Adipocyte (in vitro differentiated cells): ENCODE measurements around the gene MLX.
A peak's percentile ranks its signal among the peaks of the same experiment; 100 is the strongest.

Source experiments
- DNase-seq: peaks from one replicate; pipeline ENCODE4 v3.0.0-alpha.2; 2015; ENCODE audit warnings: low read depth
- H3K27me3 ChIP-seq: replicated peaks from 2 replicates; pipeline ENCODE4 v1.7.0; 2013; ENCODE audit warnings: mild to moderate bottlenecking, low read length, moderate library complexity; ENCODE audit not compliant: control insufficient read depth, insufficient read depth
- H3K36me3 ChIP-seq: 2 replicates; pipeline ENCODE4 v1.7.0; 2013; ENCODE audit warnings: low read length, mild to moderate bottlenecking, moderate library complexity; ENCODE audit not compliant: control insufficient read depth, insufficient read depth, severe bottlenecking
- H3K4me1 ChIP-seq: 2 replicates; pipeline ENCODE4 v1.7.0; 2013; ENCODE audit warnings: mild to moderate bottlenecking, low read length, moderate library complexity; ENCODE audit not compliant: control insufficient read depth, insufficient read depth
- H3K4me3 ChIP-seq: 2 replicates; pipeline ENCODE4 v1.7.0; 2013; ENCODE audit warnings: mild to moderate bottlenecking, low read length, moderate library complexity
- H3K9ac ChIP-seq: 2 replicates; pipeline ENCODE4 v1.7.0; 2013; ENCODE audit warnings: mild to moderate bottlenecking, low read length, moderate library complexity
- H3K9me3 ChIP-seq: 2 replicates; pipeline ENCODE4 v1.7.0; 2013; ENCODE audit warnings: mild to moderate bottlenecking, low read length, moderate library complexity; ENCODE audit not compliant: control insufficient read depth

The MLX gene, protein sequence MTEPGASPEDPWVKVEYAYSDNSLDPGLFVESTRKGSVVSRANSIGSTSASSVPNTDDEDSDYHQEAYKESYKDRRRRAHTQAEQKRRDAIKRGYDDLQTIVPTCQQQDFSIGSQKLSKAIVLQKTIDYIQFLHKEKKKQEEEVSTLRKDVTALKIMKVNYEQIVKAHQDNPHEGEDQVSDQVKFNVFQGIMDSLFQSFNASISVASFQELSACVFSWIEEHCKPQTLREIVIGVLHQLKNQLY

DNA sequence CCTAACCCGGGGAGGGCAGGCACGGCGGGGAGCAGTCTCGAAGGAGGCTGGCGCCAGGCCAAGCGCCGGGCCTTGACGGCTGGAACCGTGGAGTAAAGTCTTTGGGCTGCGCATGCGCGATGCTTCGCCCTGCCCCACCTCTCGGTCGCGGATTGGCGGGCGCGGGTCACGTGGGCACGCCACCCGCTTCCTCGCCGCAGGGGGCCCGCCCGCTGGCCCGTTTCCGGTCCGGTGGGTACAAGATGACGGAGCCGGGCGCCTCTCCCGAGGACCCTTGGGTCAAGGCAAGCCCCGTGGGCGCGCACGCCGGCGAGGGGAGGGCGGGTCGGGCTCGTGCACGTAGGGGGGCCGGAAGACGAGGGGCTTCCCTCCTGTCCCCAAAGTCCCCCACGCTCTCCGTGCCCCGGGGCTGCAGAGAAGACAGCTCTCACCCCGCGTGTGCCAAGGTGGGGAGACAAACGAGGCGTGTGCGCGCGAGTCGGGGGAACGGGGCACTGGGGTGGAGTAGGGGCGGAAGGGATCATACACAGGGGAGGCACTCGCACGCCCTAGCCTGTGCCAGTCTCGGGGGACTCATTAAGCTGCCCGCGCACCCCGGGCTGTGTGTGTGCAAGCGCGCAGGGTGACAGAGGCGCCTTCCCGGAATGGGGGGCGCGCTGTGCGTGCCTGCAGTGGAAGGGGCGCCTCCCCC is at the start of gene MLX:
Gene MLX (plus strand): TSS at position 218 of the 691 bp plus-strand sequence. CDS start 25 bp downstream, at position 243.
- no peaks in the 10 kb centered on the region for H3K9me3 ChIP-seq
- peak within 1 kb of the TSS; percentile 97 for H3K9ac ChIP-seq
- H3K36me3 ChIP-seq, result peaks cover 60% of the 10 kb centered on the region
- DNase-seq, result peak; percentile 98
- no peaks in the 10 kb centered on the region for H3K27me3 ChIP-seq
- peak within 1 kb of the TSS; percentile 92 for H3K4me3 ChIP-seq
- H3K4me1 ChIP-seq, result peaks cover 52% of the 10 kb centered on the region

DNA sequence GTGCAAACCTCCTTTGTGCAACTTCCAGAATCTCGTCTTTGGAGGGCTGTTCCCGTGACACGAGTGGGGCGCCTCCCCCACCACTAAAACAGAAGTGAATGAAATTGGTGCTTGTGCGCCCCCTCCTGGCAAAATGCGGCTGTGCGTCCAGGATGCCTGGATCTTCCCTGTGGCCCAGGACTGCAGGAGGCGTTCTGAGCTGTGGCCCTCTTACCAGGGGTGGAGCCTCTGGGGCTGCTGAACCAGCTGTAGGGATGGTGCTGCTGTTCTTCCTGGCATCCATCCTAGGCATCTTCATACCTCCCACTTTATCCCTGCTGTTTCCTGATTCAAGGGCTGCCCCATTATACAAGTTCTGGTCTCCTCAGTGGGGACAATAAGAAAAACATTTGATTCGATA is 49.4 kb upstream of the MLX start:
- Histone ChIP-seq H3K9ac (peak overlapping the region; percentile 90), H3K4me1 (peaks cover 90% of the 10 kb centered on the region), H3K36me3 (no peaks in the 10 kb centered on the region), H3K9me3 (no peaks in the 10 kb centered on the region), H3K27me3 (no peaks in the 10 kb centered on the region), H3K4me3 (peak overlapping the region; percentile 59)
- DNase-seq, result peak; percentile 95

DNA sequence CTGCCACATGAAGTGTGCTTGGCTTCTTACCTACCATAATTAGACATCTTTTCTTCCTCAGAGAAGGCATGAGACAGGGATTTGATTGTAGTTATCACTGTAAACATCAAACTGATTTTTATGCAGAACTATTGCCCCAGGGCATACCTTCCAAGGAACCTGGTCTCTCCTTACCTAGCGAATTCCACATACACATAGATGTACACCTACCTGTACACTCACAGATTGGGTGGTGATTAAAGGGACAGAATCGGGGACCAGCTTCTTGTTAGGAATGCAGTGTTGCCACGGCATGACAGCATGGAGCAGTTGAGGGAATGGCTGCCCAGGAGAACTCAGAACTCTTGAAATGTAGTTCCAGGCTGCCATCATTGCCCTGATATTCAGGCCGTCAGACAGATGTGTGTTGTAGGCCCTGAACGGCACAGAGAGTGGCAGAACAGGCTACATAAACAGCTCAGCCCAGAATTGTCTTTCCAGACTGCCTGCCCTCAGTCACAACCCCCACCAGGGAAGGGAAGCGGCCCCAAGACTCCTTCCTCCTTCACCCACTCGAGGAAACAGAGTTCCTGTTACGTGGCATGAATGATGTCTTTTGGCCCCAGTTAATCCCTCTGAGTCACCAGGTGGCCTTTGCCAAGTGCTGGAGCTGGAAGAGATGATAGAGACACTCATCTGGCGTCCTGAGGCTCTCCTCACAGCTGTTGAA is 48.7 kb upstream of the MLX start:
- peak overlapping the region; percentile 59 for H3K4me3 ChIP-seq
- no peaks in the 10 kb centered on the region for H3K36me3 ChIP-seq
- peak; percentile 93 for DNase-seq
- H3K9ac ChIP-seq, result peak overlapping the region; percentile 90
- H3K9me3 ChIP-seq, result no peaks in the 10 kb centered on the region
- peaks cover 90% of the 10 kb centered on the region for H3K4me1 ChIP-seq
- no peaks in the 10 kb centered on the region for H3K27me3 ChIP-seq

DNA sequence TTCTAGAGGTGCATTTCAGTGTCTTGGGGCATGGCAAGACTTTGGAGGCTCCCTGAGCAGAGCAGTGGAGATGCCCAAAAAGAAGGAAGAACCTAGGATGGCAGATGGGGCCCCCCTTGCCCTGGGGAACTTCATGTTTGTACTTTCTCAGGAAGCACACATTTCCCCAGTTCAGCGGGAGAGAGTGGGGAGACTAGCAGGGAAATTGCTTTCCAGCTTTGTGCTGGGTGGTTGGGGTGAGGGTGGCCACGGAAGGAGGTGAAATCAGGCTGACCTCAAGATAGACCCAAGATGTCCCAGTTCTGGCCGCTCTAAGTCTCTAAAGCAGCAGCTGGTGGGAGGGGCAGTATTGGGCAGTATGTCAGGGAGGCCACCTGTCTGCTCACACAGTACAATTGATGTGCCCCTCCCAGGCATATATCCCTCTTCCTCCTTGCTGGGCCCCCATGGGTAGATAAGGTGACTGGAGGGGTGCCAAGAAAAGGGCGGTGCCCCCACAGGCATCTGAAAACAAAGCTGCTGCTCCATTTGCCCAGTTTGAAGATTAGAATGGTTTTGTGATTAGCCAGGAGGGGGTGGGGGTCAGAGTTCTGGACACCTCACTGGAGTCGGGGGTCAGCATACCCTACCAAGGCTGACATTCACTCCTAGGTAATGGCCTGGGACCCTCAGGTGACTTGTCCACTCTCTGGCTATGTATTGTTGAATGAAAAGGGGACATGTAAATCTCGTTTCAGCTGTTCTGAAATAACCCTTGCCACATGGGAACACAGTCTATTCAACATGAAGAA is 48.0 kb upstream of the MLX start:
- H3K4me1 ChIP-seq, result peaks cover 83% of the 10 kb centered on the region
- no peaks in the 10 kb centered on the region for H3K9me3 ChIP-seq
- peak overlapping the region; percentile 48 for H3K4me3 ChIP-seq
- peak; percentile 52 for DNase-seq
- peak overlapping the region; percentile 90 for H3K9ac ChIP-seq
- H3K27me3 ChIP-seq, result no peaks in the 10 kb centered on the region
- H3K36me3 ChIP-seq, result no peaks in the 10 kb centered on the region

DNA sequence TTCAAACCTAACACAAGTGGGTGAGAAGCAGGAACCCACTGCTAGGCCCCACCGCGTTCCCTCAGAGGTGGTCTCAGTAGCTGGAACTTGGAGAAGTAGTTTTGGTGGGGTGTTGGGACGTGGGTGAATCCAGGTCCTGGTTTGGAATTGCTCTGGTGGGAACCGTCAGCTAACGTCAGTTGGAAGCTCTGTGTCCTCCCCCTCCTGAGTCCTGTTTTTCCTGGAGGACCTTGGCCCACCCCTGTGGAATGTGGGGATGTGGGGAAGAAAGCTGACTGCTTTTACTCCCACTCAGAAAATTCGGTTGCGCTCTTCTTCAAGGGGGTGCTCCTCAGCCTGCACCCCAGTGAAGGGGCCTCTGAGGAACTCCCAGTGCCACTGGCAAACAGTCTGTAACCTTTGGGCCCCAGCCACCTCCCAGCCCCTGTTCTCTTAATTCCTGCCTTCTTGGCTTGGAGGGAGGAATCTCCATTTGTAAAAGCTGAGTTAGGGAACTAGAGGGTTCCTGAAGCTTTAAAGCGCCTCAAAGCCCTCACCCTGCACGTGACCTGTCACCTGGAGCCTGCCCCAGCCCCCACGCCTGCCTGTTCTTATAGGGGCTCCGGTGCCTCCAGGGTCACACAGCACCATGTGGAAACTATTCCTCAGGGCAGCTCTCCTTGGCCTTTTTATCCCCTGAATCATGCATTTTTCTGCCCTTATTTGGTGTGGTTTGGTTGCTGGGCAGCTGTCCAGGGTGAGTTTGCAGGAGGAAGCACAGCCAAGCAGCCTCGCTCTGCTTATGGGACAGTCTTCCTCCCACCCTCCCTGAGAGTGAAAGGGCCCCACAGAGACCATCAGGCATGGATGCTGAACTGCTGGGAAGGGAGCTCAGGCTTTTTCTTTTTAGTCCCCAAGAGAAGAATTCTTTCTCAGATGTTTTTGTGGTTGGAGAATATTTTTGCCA is 47.1 kb upstream of the MLX start:
- H3K4me1 ChIP-seq, result peaks cover 77% of the 10 kb centered on the region
- no peaks in the 10 kb centered on the region for H3K27me3 ChIP-seq
- H3K9me3 ChIP-seq, result no peaks in the 10 kb centered on the region
- peak overlapping the region; percentile 48 for H3K4me3 ChIP-seq
- H3K36me3 ChIP-seq, result no peaks in the 10 kb centered on the region
- peak overlapping the region; percentile 90 for H3K9ac ChIP-seq
- peak; percentile 99 for DNase-seq

DNA sequence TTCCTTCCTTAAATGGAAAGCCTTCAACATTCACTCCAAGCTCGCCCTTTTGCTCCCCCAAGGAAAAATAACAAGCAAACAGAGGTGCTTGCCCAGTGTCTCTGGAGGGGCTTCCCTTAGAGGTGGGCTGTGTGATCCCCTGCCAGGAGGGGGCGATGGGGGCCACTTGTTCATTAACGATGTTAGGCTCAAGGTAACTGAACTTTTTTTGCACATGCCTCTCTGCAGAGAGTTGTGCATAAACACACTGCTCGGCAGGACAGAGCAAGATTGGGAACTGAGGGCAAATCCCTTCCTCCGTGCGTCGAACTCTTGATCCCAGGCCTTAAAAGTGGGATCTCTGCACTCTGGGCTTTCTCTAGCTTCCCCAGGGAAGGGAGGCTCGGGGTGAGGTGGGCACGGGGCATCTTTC is 46.4 kb upstream of the MLX start:
- H3K9me3 ChIP-seq, result no peaks in the 10 kb centered on the region
- no peaks in the 10 kb centered on the region for H3K27me3 ChIP-seq
- peak overlapping the region; percentile 90 for H3K9ac ChIP-seq
- peak overlapping the region; percentile 21 for H3K4me3 ChIP-seq
- DNase-seq, result no peak
- peaks cover 82% of the 10 kb centered on the region for H3K4me1 ChIP-seq
- H3K36me3 ChIP-seq, result no peaks in the 10 kb centered on the region

DNA sequence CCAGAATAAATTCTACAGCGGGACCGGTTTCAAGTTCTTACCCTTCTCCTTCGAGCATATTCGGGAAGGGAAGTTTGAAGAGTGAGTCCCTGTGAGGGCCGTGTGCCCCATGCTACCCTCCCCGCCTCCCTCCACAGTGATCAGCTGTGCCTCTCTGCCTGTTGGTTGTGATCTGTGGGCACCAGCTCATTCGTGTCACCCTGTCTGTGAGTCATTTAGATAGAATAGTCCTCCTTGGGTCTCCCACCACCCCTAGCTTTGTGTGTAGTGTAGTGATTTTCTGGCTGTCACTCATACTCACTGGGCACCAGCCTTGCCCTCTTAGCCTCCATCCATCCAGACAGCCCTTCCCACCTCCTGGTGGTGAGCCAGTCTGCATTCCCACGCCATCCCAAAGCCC is 45.9 kb upstream of the MLX start:
- Histone ChIP-seq H3K4me1 (peaks cover 82% of the 10 kb centered on the region), H3K9me3 (no peaks in the 10 kb centered on the region), H3K27me3 (no peaks in the 10 kb centered on the region), H3K9ac (peak overlapping the region; percentile 90), H3K36me3 (no peaks in the 10 kb centered on the region), H3K4me3 (peak overlapping the region; percentile 21)
- peak; percentile 33 for DNase-seq

DNA sequence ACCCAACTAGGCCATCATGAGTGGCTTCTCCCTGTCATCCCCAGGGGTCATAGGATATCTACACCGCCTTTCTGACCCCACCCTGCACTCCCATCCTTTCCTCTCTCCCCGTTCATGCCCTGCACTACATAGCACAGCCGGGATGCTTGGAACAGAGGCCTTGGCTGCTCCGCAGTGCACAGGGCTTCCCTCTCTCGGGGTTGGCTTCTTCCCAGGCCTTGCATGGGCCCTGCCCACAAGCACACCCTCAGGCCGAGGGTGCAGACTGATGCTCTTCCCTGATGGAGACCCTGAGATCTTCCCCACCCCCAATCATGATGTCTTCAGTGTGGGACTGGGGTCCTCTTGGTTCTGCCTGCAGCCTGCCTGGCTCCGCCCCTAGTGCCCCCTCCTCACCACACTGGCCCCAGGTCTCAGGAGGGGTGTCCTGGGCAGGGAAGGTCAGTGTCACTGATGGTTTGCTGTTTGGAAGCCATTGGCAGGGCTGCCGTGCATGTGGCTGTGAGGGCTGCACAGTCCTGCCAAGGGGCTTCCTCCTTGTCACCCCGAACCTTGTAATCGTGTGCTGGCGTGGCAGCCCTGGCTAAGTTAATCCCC is 45.1 kb upstream of the MLX start:
- no peak for DNase-seq
- Histone ChIP-seq H3K4me1 (peaks cover 79% of the 10 kb centered on the region), H3K9me3 (no peaks in the 10 kb centered on the region)

DNA sequence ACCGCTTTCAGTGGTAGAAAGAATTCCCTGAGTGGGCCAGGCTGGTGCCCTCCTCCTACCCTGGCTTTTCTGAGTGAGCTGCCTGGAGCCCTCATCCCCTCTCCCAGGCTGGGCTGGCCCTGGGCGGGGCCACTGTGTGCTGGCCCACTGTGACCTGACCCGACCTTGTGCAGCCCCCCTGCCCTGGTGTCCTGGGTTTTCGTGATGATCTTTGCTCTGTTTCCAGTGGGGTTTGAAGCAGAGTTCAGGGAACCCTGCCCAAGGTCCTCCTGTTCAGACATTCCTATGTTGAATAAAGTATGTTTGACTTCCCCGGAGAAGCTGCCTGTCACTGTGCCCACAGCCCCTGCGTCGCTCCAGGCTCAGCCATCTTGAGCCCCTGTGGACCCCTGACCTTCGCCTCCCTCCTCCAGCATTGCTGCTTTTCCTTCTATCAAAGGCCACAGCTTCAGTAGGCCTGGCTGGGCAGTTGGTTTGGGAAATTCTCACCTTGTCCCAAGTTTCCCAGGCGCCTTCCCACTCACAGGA is 44.6 kb upstream of the MLX start:
- Histone ChIP-seq H3K27me3 (no peaks in the 10 kb centered on the region), H3K36me3 (no peaks in the 10 kb centered on the region), H3K4me1 (peaks cover 81% of the 10 kb centered on the region), H3K9me3 (no peaks in the 10 kb centered on the region), H3K9ac (peak overlapping the region; percentile 90), H3K4me3 (no peak overlapping the region)
- no peak for DNase-seq

More for the DNA sequence above, 45.1 kb upstream of the MLX start:
- no peaks in the 10 kb centered on the region for H3K36me3 ChIP-seq
- no peaks in the 10 kb centered on the region for H3K27me3 ChIP-seq
- H3K4me3 ChIP-seq, result no peak overlapping the region
- peak overlapping the region; percentile 90 for H3K9ac ChIP-seq
